Stimulated activated naive B cell treated with anti-CD40 and anti-IgM and Interleukin-4, amounts not matched to agents 10 μg/mL and 1 μg/mL and 100 μg/mL, for 72 hours (primary cell): ENCODE data around the gene CCRL2.

Source experiments
- ATAC-seq, 2 donors: fragments of 150-1000 bp; cut with Tn5 transposase; replicated peaks; 2 replicates each; pipeline ENCODE4 v1.10.0; 2021; ENCODE audit warnings: moderate library complexity in 1 of 2
- DNase-seq: peaks from one replicate; pipeline ENCODE4 v3.0.0; 2021
- H3K27ac Mint-ChIP-seq: one replicate; pipeline ENCODE4 v1.8.0; 2022; ENCODE audit warnings: mild to moderate bottlenecking, mixed read lengths
- H3K27me3 Mint-ChIP-seq, 2 donors: one replicate each; pipeline ENCODE4 v1.8.0; 2022; ENCODE audit warnings: mixed read lengths in 2 of 2
- H3K36me3 Mint-ChIP-seq, 2 donors: one replicate each; pipeline ENCODE4 v1.8.0; 2022; ENCODE audit warnings: mixed read lengths in 2 of 2, mild to moderate bottlenecking in 1 of 2
- H3K4me1 Mint-ChIP-seq, 2 donors: one replicate each; pipeline ENCODE4 v1.8.0; 2022; ENCODE audit warnings: mixed read lengths in 2 of 2, mild to moderate bottlenecking in 1 of 2
- H3K4me3 Mint-ChIP-seq, 2 donors: one replicate each; pipeline ENCODE4 v1.8.0; 2022; ENCODE audit warnings: mild to moderate bottlenecking in 2 of 2, mixed read lengths in 2 of 2, moderate library complexity in 1 of 2
- H3K9me3 Mint-ChIP-seq, 2 donors: one replicate each; pipeline ENCODE4 v1.8.0; 2022; ENCODE audit warnings: mixed read lengths in 2 of 2, mild to moderate bottlenecking in 1 of 2

Gene CCRL2

DNA sequence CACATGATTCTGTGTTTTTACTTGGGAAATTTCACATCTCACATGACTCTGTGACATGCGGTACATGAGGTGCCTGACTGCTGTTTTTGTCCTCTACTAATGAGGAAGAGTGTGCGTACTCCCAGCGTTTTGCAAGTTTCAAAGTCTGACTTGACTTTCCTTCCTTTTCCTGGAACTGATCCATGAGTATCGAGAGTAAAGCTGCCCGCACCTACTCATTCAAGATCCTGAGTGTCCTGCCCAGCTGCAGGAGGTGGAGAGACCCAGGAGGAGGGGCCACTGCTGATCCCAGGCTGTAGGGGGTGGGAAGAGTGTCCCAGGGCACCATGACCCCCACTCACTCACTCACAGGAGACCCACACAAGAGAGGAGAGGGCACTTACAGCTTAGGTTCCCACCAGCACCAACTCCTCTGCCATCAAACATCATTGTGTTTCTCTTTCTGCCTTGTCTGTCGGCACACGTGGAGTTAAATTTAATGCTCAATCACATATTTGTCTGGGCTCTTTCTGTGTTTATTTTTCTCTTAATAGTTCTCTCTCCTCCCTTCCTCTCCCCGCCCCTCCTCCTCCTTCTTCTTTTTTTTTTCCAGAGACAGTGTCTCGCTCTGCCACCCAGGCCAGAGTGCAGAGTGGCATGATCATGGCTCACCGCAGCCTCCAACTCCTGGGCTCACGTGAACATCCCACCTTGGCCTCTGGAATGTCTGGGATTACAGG is 1.6 kb upstream of the CCRL2 start:
- ATAC-seq = no peak
- Mint-ChIP-seq H3K27me3 (no peaks in the 10 kb centered on the region), H3K36me3 (peaks cover 11 to 30% of the 10 kb centered on the region in 2 donors), H3K4me3 (no peak overlapping the region), H3K9me3 (peaks cover 4 to 5% of the 10 kb centered on the region in 2 donors), H3K4me1 (peaks cover 32 to 58% of the 10 kb centered on the region in 2 donors), H3K27ac (peak overlapping the region; percentile 28)
- DNase-seq = no peak

GRCh38 chr3:46406443-46406787 is 644 bp upstream of the CCRL2 start:
- DNase-seq (no peak), ATAC-seq (no peak)
- H3K27ac Mint-ChIP-seq = peak overlapping the region; percentile 97
- peaks cover 4 to 5% of the 10 kb centered on the region in 2 donors for H3K9me3 Mint-ChIP-seq
- H3K4me3 Mint-ChIP-seq = peak overlapping the region; percentile 88 to 94
- peaks cover 11 to 30% of the 10 kb centered on the region in 2 donors for H3K36me3 Mint-ChIP-seq
- peaks cover 32 to 58% of the 10 kb centered on the region in 2 donors for H3K4me1 Mint-ChIP-seq
- H3K27me3 Mint-ChIP-seq = no peaks in the 10 kb centered on the region

DNA sequence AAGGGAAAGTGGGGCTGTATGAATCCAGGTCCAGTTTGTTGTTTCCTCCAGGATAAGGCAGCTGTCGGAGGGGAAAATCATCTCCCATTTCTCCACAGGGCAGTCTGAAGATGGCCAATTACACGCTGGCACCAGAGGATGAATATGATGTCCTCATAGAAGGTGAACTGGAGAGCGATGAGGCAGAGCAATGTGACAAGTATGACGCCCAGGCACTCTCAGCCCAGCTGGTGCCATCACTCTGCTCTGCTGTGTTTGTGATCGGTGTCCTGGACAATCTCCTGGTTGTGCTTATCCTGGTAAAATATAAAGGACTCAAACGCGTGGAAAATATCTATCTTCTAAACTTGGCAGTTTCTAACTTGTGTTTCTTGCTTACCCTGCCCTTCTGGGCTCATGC is 911 bp downstream of the CCRL2 start:
- Mint-ChIP-seq H3K4me1 (peaks cover 32 to 58% of the 10 kb centered on the region in 2 donors), H3K27ac (peak overlapping the region; percentile 97), H3K27me3 (no peaks in the 10 kb centered on the region), H3K36me3 (peaks cover 11 to 30% of the 10 kb centered on the region in 2 donors), H3K9me3 (peaks cover 4 to 5% of the 10 kb centered on the region in 2 donors), H3K4me3 (peak overlapping the region; percentile 88 to 94)
- ATAC-seq = peak in 1 of 2 donors; percentile 23
- DNase-seq = no peak

- DNase-seq = no peak
- H3K27me3 Mint-ChIP-seq = no peaks in the 10 kb centered on the region
- no peak overlapping the region for H3K4me3 Mint-ChIP-seq
- H3K9me3 Mint-ChIP-seq = peaks cover 4 to 5% of the 10 kb centered on the region in 2 donors
- peaks cover 11 to 30% of the 10 kb centered on the region in 2 donors for H3K36me3 Mint-ChIP-seq
- no peak for ATAC-seq
- no peak overlapping the region for H3K27ac Mint-ChIP-seq
- peaks cover 32 to 58% of the 10 kb centered on the region in 2 donors for H3K4me1 Mint-ChIP-seq
These were observed 1.8 kb downstream of the CCRL2 start for GRCh38 chr3:46408853-46409252.

DNA sequence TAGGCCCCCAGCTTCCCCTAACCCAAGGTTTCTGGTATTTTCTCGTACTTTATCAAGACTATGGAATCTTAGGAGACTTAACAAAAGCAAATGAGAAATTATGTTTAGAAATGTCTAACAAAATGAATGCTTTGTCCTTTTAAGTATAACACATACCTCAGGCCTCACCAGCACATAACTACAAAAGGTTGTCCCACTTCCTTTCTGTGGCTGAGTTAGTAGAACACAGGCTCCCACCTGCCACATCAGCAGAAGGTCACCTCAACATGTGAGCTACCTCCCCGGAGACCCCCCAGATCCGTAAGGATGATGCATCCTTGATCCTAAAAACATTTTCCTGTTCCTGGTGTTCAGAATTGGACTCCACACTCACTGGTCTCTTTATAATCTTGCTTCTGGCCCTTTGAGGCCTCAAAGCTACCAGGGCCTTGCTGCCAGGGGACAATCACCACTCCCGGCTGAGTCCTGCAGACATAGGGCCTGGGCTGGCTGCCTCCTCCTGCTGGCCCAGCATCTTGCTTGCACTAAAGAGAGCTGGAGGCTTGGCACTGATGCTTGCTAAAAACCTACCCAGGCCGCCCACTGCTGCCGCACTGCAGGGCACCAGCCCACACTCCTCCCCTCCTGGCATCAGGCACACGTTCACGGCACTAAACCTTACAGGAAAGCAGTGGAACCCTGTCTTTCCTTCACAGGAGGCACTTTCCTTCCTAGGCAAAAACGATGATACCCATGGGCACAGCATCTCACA is 2.9 kb downstream of the CCRL2 start:
- Mint-ChIP-seq H3K36me3 (peaks cover 11 to 30% of the 10 kb centered on the region in 2 donors), H3K4me1 (peaks cover 32 to 57% of the 10 kb centered on the region in 2 donors), H3K4me3 (peak overlapping the region in 1 of 2 donors; percentile 3), H3K27me3 (no peaks in the 10 kb centered on the region), H3K9me3 (peaks cover 4 to 5% of the 10 kb centered on the region in 2 donors), H3K27ac (no peak overlapping the region)
- DNase-seq = no peak
- ATAC-seq = no peak

DNA sequence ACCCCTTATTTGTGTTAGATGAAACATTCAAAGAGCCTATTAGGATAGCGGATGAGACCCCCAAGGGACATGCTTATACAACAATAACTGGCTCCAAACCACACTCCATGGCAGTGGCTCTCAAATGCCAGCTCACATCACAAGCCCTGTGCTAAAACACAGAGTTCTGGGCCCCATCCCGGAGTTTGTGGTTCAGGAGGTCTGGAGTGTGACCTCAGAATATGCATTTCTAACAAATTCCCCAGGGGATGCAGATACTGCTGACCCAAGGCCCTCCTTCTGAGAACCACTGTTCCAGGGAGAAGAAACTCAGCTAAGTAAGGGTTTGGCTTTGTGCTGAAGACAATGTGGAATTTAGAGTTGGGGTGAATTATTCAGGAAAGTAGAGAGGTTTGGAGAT is 3.6 kb downstream of the CCRL2 start:
- Mint-ChIP-seq H3K27ac (no peak overlapping the region), H3K4me3 (no peak overlapping the region), H3K27me3 (no peaks in the 10 kb centered on the region), H3K9me3 (peaks cover 4 to 5% of the 10 kb centered on the region in 2 donors), H3K36me3 (peaks cover 11 to 30% of the 10 kb centered on the region in 2 donors), H3K4me1 (peaks cover 28 to 57% of the 10 kb centered on the region in 2 donors)
- DNase-seq = no peak
- ATAC-seq = no peak

GRCh38 chr3:46411271-46411670 is 4.2 kb downstream of the CCRL2 start:
- DNase-seq = no peak
- Mint-ChIP-seq H3K27ac (no peak overlapping the region), H3K9me3 (peaks cover 4 to 5% of the 10 kb centered on the region in 2 donors), H3K27me3 (no peaks in the 10 kb centered on the region), H3K4me1 (peaks cover 29 to 57% of the 10 kb centered on the region in 2 donors), H3K36me3 (peaks cover 11 to 29% of the 10 kb centered on the region in 2 donors), H3K4me3 (no peak overlapping the region)
- ATAC-seq = no peak

DNA sequence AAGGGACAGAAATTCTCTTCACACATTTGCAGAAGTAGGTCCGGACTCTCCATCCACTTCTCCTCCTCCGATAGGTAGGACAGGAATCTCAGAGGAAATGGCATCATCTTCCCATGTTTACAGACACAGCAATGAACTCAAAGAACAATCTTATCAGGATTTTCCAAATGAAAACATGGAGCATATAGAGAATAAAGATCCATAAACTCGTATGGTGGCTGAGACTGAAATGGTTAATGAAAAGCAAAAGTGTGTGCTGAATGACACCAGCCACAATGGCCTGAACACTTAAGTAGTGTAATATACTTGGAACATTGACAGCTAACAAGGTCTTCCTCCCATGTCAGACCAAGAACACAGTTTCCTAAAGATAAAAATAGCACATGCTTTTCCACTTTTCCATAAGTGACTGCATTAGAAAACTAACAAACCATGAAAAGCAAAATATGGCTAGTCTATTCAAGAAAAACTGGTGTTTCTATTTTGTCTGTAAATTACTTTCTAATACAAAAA is 5.8 kb downstream of the CCRL2 start:
- H3K4me3 Mint-ChIP-seq = no peak overlapping the region
- ATAC-seq = no peak
- peaks cover 21 to 52% of the 10 kb centered on the region in 2 donors for H3K4me1 Mint-ChIP-seq
- no peaks in the 10 kb centered on the region for H3K27me3 Mint-ChIP-seq
- H3K36me3 Mint-ChIP-seq = peaks cover 6 to 19% of the 10 kb centered on the region in 2 donors
- DNase-seq = no peak
- no peaks in the 10 kb centered on the region for H3K9me3 Mint-ChIP-seq
- no peak overlapping the region for H3K27ac Mint-ChIP-seq

GRCh38 chr3:46413951-46414350 is 6.9 kb downstream of the CCRL2 start:
- ATAC-seq (no peak), DNase-seq (no peak)
- Mint-ChIP-seq H3K36me3 (peaks cover 3 to 12% of the 10 kb centered on the region in 2 donors), H3K4me3 (no peak overlapping the region), H3K27ac (no peak overlapping the region), H3K9me3 (no peaks in the 10 kb centered on the region), H3K4me1 (peaks cover 12 to 42% of the 10 kb centered on the region in 2 donors), H3K27me3 (no peaks in the 10 kb centered on the region)

- Mint-ChIP-seq H3K27ac (no peak overlapping the region), H3K9me3 (no peaks in the 10 kb centered on the region)
These were observed 7.7 kb downstream of the CCRL2 start for GRCh38 chr3:46414739-46415138.

DNA sequence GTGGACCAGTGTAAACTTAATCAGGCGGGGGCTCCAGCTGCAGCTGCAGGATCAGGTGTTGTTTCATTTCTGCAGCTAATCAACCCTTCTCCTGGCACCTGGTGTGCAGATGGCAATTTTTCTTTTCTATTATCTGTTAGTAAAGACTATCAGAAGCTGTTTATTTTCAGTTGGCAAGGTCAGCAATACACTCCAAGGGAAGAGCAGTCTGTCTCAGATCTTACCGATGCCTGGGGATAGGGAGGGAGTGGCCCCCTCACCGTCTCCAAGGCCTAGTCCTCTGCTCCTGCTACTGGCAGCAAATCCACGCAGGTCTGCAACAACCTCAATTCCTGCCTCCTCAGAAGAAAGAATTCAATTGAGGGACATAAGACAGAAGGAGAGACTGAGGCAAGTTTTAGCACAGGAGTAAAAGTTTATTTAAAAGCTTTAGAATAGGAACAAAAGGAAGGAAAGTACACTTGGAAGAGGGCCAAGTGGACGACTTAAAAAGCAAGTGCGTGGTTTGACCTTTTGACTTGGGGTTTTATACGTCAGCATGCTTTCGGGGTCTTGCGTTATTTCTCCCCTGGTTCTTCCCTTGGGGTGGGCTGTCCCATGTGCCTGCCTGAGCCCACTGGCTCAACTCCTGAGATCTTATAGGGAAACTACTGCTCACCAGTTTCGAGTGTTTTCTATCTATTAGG is 9.2 kb downstream of the CCRL2 start:
- ATAC-seq (peak; percentile 70 to 75), DNase-seq (peak; percentile 25)
- Mint-ChIP-seq H3K27ac (peak overlapping the region; percentile 73), H3K9me3 (no peaks in the 10 kb centered on the region), H3K36me3 (no peaks in the 10 kb centered on the region), H3K4me1 (peaks cover 7 to 28% of the 10 kb centered on the region in 2 donors), H3K27me3 (no peaks in the 10 kb centered on the region), H3K4me3 (peak overlapping the region in 1 of 2 donors; percentile 55)

More at GRCh38 chr3:46414739-46415138, 7.7 kb downstream of the CCRL2 start:
- H3K27me3 Mint-ChIP-seq = no peaks in the 10 kb centered on the region
- peaks cover 9 to 34% of the 10 kb centered on the region in 2 donors for H3K4me1 Mint-ChIP-seq
- no peak overlapping the region for H3K4me3 Mint-ChIP-seq
- ATAC-seq (no peak), DNase-seq (no peak)
- peaks cover 0 to 6% of the 10 kb centered on the region in 2 donors for H3K36me3 Mint-ChIP-seq

DNA sequence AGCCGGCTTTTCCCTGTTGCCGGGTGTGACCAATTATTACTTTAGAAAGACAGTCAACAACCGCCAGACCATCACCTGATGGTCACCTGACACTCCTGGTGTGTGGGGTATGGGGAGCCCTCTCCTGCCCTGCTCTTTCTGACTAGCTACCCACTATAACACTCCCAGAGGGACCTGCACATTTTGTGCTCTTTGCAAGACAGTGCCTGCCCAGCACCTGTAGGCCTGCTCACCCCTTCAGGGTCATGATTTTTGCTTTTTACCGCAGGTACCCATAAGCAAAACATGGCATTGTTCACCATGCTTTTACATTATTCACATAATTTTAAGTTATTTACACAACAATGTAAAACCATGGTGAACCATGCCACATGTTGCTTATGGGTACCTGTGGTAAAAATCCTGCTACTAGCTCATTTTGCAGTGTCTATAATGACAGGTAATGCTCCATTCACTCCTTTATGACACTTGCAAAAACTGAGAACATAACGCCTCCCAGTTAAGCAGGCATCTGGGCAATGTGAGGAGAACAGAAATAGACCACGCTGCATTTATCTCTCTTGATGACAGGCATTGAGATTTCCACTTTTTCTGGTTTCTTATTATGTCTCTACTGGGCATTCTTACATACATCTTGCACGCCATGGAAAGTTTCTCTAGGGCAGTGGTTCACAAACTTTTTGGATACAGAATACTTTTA is 9.9 kb downstream of the CCRL2 start:
- ATAC-seq (peak; percentile 83 to 85), DNase-seq (no peak)
- Mint-ChIP-seq H3K4me3 (peak overlapping the region in 1 of 2 donors; percentile 55), H3K36me3 (no peaks in the 10 kb centered on the region), H3K4me1 (peaks cover 7 to 28% of the 10 kb centered on the region in 2 donors), H3K27me3 (no peaks in the 10 kb centered on the region), H3K9me3 (no peaks in the 10 kb centered on the region), H3K27ac (peak overlapping the region; percentile 73)

DNA sequence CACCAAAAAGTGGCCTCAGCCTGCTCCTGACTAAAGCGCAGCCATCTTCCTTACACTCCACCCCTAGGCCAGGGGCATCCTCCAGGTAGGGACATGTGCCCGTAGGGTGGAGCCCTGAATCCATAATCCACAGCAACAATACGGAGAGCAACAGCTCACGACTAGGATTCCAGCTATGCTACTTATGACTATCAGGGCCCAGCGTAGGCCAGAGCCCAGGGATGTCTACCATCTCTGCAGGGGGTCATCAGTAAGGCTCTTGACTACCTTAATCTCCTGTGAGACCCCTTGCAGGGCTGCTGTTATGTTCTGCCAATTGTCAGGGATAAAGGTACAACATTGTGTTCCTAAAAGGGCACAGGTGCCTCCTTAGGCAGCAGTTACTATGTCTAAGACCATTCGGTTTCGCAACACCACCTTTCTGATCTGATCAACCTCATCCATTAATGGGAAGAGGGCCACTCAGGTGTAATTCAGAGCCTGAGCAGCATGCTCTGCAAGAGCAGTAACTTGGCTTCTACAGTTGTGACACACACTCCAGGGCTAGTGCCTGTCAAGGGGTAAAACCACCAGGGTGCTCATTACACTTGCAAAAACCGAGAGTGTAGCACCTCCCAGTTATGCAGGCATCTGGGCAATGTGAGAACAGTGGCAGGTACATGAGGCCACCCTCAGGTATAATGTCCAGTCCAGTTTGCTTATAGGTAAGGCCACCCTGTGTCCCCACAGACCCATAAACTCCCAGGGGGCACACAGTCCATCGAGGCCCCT is 11.0 kb downstream of the CCRL2 start:
- H3K4me1 Mint-ChIP-seq = peaks cover 7 to 28% of the 10 kb centered on the region in 2 donors

More for the DNA sequence above, 11.0 kb downstream of the CCRL2 start:
- DNase-seq (no peak), ATAC-seq (no peak)
- H3K27ac Mint-ChIP-seq = no peak overlapping the region
- H3K4me3 Mint-ChIP-seq = no peak overlapping the region
- H3K9me3 Mint-ChIP-seq = no peaks in the 10 kb centered on the region
- no peaks in the 10 kb centered on the region for H3K27me3 Mint-ChIP-seq
- no peaks in the 10 kb centered on the region for H3K36me3 Mint-ChIP-seq
